Keratinocyte (primary cell): ENCODE data around the gene GGT7. TPM values are rescaled to one million over a fixed set of nuclear protein-coding genes. Genes with fewer than 3 reads are reported as not detected.

ENCODE experiments used
- DNase-seq: peaks from one replicate; pipeline ENCODE4 v3.0.0-alpha.2; 2011; ENCODE audit warnings: low read depth, missing footprints, low spot score
- FAIRE-seq: peaks from 2 replicates; lab custom pipeline; 2011; peaks lifted over from hg19 to GRCh38; lab: Jason Lieb, UNC
- H2AFZ ChIP-seq: 2 replicates; pipeline ENCODE4 v1.6.0; 2012; ENCODE audit warnings: low read length, control low read depth, inconsistent platforms; ENCODE audit not compliant: control insufficient read depth
- H3K27ac ChIP-seq: 2 replicates; pipeline ENCODE4 v1.5.1; 2011; ENCODE audit warnings: low read length; ENCODE audit not compliant: control insufficient read depth, insufficient read depth
- H3K27me3 ChIP-seq: 3 replicates; pipeline ENCODE4 v1.6.0; 2011; ENCODE audit warnings: low read length; ENCODE audit not compliant: control insufficient read depth, insufficient read depth; ENCODE audit errors: extremely low read depth
- H3K36me3 ChIP-seq, 2 experiments: 2 replicates in 1 of 2; 3 replicates in 1 of 2; pipeline ENCODE4 v1.5.1; 2011; ENCODE audit warnings: low read length in 2 of 2, mild to moderate bottlenecking in 1 of 2; ENCODE audit not compliant: control insufficient read depth in 2 of 2, insufficient read depth in 2 of 2; ENCODE audit errors: extremely low read depth in 1 of 2
- H3K4me1 ChIP-seq: 3 replicates; pipeline ENCODE4 v1.5.1; 2011; ENCODE audit warnings: low read length; ENCODE audit not compliant: control insufficient read depth, insufficient read depth; ENCODE audit errors: extremely low read depth
- H3K4me2 ChIP-seq: 3 replicates; pipeline ENCODE4 v1.6.0; 2011; ENCODE audit warnings: low read depth, low read length; ENCODE audit not compliant: control insufficient read depth, insufficient read depth; ENCODE audit errors: extremely low read depth
- H3K4me3 ChIP-seq, 3 experiments: fragments of 200-600 bp in 1 of 3; sonication (generic) in 1 of 3; 2 replicates in 2 of 3; 3 replicates in 1 of 3; pipeline ENCODE4 v1.5.1; 2011 to 2016; ENCODE audit warnings: low read length in 3 of 3, mild to moderate bottlenecking in 3 of 3, control low read depth in 2 of 3, inconsistent platforms in 1 of 3, low read depth in 1 of 3, mixed read lengths in 1 of 3, mixed run types in 1 of 3, moderate library complexity in 1 of 3; ENCODE audit not compliant: control insufficient read depth in 2 of 3, insufficient read depth in 2 of 3; ENCODE audit errors: extremely low read depth in 1 of 3
- H3K79me2 ChIP-seq: 2 replicates; pipeline ENCODE4 v1.6.0; 2012; ENCODE audit warnings: low read length; ENCODE audit not compliant: control insufficient read depth, insufficient read depth
- H3K9ac ChIP-seq: 3 replicates; pipeline ENCODE4 v1.6.0; 2011; ENCODE audit warnings: low read length; ENCODE audit not compliant: control insufficient read depth, insufficient read depth; ENCODE audit errors: extremely low read depth
- H3K9me1 ChIP-seq: 3 replicates; pipeline ENCODE4 v1.6.0; 2011; ENCODE audit warnings: low read length; ENCODE audit not compliant: control insufficient read depth, insufficient read depth; ENCODE audit errors: extremely low read depth
- H3K9me3 ChIP-seq: 2 replicates; pipeline ENCODE4 v1.5.1; 2012; ENCODE audit warnings: low read depth, low read length; ENCODE audit not compliant: control insufficient read depth
- H4K20me1 ChIP-seq: 3 replicates; pipeline ENCODE4 v1.6.0; 2011; ENCODE audit warnings: low read length; ENCODE audit not compliant: control insufficient read depth, insufficient read depth; ENCODE audit errors: extremely low read depth
- EZH2 ChIP-seq: IDR thresholded peaks from one replicate; pipeline ENCODE4 v1.6.1; 2012; ENCODE audit warnings: inconsistent platforms, mild to moderate bottlenecking, low read length, moderate library complexity
- dilution Hi-C: fragments of 300-500 bp; cut with MboI; formaldehyde crosslinking; loops from one replicate; pipeline ENCODE4 v1.7.0; 2020; ENCODE audit warnings: low sequenced_read_pairs; ENCODE audit not compliant: extremely low pct_ligation_motif_present
- polyA plus RNA-seq, 5 experiments: library from polyadenylated mRNA; depleted of rRNA in 3 of 5; stranded (reverse) in 3 of 5; stranded (forward) in 1 of 5; unstranded in 1 of 5; fragments of >200 nt; gene quantifications; 1 replicate in 1 of 5; 2 replicates in 3 of 5; 3 replicates in 1 of 5; pipeline versions ENCODE4 v1.2.1 to v1.2.3, GENCODE V29; 2011 to 2012; ENCODE audit warnings: missing spikeins in 2 of 5, low read depth in 1 of 5, low replicate concordance in 1 of 5
- TF ChIP-seq, protein P1 (sequence below), 3 experiments: IDR thresholded peaks in 1 of 3; conservative IDR thresholded peaks in 1 of 3; optimal IDR thresholded peaks in 1 of 3; 2 replicates in 2 of 3; 3 replicates in 1 of 3; pipeline versions ENCODE3 to v1.5.1; 2011; ENCODE audit warnings: low read length in 3 of 3, mild to moderate bottlenecking in 3 of 3, moderate library complexity in 2 of 3, control low read depth in 1 of 3, inconsistent platforms in 1 of 3; ENCODE audit not compliant: insufficient read depth in 2 of 3; ENCODE audit errors: extremely low read depth in 1 of 3

The GGT7 gene
- polyA plus RNA-seq, 1 donor (not counting 4 experiments of a cell fraction or from before 2014, with no cell fraction given), result 5.0 TPM

DNA sequence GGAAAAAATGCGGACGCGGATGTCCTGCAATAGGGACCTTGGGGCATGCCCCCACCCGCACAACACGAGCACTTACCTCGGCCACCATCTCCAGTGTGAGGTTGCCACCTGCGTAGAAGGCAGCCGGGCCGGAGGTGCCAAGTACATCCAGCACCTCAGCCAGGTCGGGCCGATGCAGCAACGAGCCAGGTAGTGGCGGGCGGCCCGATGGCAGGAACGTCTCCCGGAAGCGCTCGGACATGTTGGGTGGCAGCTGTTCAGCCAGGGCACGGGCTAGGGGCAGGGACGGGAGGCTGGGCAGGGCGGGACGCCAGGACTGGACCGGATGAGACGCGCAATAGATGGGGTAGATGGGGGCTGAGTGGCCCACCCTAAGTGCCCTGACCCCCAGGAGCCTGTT is 13.3 kb downstream of the GGT7 start:
- no peaks in the 10 kb centered on the region for H3K4me1 ChIP-seq
- no peaks in the 10 kb centered on the region for H3K27me3 ChIP-seq
- TF ChIP-seq EZH2, result no peak
- TF ChIP-seq, protein P1, sequence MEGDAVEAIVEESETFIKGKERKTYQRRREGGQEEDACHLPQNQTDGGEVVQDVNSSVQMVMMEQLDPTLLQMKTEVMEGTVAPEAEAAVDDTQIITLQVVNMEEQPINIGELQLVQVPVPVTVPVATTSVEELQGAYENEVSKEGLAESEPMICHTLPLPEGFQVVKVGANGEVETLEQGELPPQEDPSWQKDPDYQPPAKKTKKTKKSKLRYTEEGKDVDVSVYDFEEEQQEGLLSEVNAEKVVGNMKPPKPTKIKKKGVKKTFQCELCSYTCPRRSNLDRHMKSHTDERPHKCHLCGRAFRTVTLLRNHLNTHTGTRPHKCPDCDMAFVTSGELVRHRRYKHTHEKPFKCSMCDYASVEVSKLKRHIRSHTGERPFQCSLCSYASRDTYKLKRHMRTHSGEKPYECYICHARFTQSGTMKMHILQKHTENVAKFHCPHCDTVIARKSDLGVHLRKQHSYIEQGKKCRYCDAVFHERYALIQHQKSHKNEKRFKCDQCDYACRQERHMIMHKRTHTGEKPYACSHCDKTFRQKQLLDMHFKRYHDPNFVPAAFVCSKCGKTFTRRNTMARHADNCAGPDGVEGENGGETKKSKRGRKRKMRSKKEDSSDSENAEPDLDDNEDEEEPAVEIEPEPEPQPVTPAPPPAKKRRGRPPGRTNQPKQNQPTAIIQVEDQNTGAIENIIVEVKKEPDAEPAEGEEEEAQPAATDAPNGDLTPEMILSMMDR (optimal IDR thresholded peaks at IDR 0.05 in 1 of 3, IDR thresholded peaks at IDR 0.05 in 1 of 3, conservative IDR thresholded peaks at IDR 0.05 in 1 of 3; ENCODE audit: extremely low read depth in 1 of 3, insufficient read depth in 2 of 3, low read length in 3 of 3), result no peak
- no peaks in the 10 kb centered on the region for H3K9me1 ChIP-seq
- H3K79me2 ChIP-seq, result no peaks in the 10 kb centered on the region
- no peak overlapping the region for H3K9ac ChIP-seq
- H3K9me3 ChIP-seq, result no peaks in the 10 kb centered on the region
- no peak overlapping the region for H3K4me2 ChIP-seq
- DNase-seq (no peak), FAIRE-seq (no peak)
- H4K20me1 ChIP-seq, result no peaks in the 10 kb centered on the region
- H3K27ac ChIP-seq, result no peak overlapping the region
- dilution Hi-C loops, result no loop called here
- no peak overlapping the region for H2AFZ ChIP-seq
- no peak overlapping the region for H3K4me3 ChIP-seq
- no peaks in the 10 kb centered on the region for H3K36me3 ChIP-seq

DNA sequence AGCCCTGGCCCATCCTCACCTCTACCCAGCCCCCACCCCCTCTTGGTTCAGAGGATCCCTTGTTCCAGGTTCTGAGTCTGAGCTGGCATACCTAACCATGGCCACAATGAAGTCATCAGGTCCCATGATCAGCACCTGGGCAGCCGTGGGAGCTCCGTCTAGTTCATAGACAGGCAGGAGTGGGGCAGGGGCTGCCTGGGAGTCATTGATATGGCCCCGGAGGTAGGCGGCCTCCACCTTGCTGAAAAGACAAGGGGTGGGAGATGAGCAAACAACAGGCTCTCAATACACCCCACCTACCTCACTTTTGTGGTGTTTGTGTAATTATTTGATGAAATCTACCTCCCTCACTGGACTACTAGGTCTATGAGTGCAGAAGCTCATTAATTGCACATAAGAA is 20.4 kb downstream of the GGT7 start:
- Histone ChIP-seq H4K20me1 (no peaks in the 10 kb centered on the region), H3K36me3 (peaks cover 0 to 3% of the 10 kb centered on the region in 2 experiments), H3K9me3 (no peaks in the 10 kb centered on the region), H3K4me2 (no peak overlapping the region), H3K4me3 (no peak overlapping the region), H3K79me2 (no peaks in the 10 kb centered on the region), H2AFZ (no peak overlapping the region), H3K4me1 (no peaks in the 10 kb centered on the region), H3K27ac (no peak overlapping the region), H3K9ac (no peak overlapping the region), H3K27me3 (no peaks in the 10 kb centered on the region), H3K9me1 (no peaks in the 10 kb centered on the region)
- FAIRE-seq, result no peak
- dilution Hi-C loops, result no loop called here
- DNase-seq, result no peak
- TF ChIP-seq, protein P1 (optimal IDR thresholded peaks at IDR 0.05 in 1 of 3, IDR thresholded peaks at IDR 0.05 in 1 of 3, conservative IDR thresholded peaks at IDR 0.05 in 1 of 3; ENCODE audit: extremely low read depth in 1 of 3, insufficient read depth in 2 of 3, low read length in 3 of 3), result no peak
- TF ChIP-seq EZH2, result no peak
